Suprapubic skin (tissue), 4 donors: ENCODE data around the gene ST8SIA6. TPM values are rescaled to one million over a fixed set of nuclear protein-coding genes. Genes with fewer than 3 reads are reported as not detected.

Experiments
- DNase-seq, 2 donors: peaks; one replicate each; pipeline ENCODE4 v3.0.0-alpha.2; 2019; ENCODE audit warnings: low spot score in 2 of 2
- H3K27ac ChIP-seq: fragments of 200-600 bp; sonication (generic); one replicate; pipeline ENCODE4 v1.5.1; 2019
- H3K27me3 ChIP-seq: fragments of 200-600 bp; sonication (generic); one replicate; pipeline ENCODE4 v1.5.1; 2019
- H3K36me3 ChIP-seq: fragments of 200-600 bp; sonication (generic); one replicate; pipeline ENCODE4 v1.5.1; 2019
- H3K4me1 ChIP-seq: fragments of 200-600 bp; sonication (generic); one replicate; pipeline ENCODE4 v1.5.1; 2019
- H3K4me3 ChIP-seq: fragments of 200-600 bp; sonication (generic); one replicate; pipeline ENCODE4 v1.5.1; 2019; ENCODE audit warnings: mild to moderate bottlenecking
- H3K9me3 ChIP-seq: fragments of 200-600 bp; sonication (generic); one replicate; pipeline ENCODE4 v1.5.1; 2019
- EP300 ChIP-seq: sonication (generic); formaldehyde crosslinking; IDR thresholded peaks from one replicate; pipeline ENCODE4 v1.6.1; 2017; ENCODE audit warnings: antibody characterized with exemption
- POLR2A ChIP-seq, 2 donors: fragments of 450-650 bp; IDR thresholded peaks; one replicate each; pipeline ENCODE4 v1.6.1; 2017; ENCODE audit warnings: antibody characterized with exemption in 2 of 2, mild to moderate bottlenecking in 2 of 2, moderate library complexity in 2 of 2
- POLR2AphosphoS5 ChIP-seq, 3 donors: sonication (generic); formaldehyde crosslinking; IDR thresholded peaks; one replicate each; pipeline ENCODE4 v1.6.1; 2017; ENCODE audit warnings: antibody characterized with exemption in 3 of 3
- WGBS: methylation state at CpG from one replicate; pipeline ENCODE4 v1.1.5; 2018; 5-methylcytosine and 5-hydroxymethylcytosine counted together
- total RNA-seq, 4 donors: library from RNA; depleted of rRNA; stranded (reverse); fragments of >200 nt; gene quantifications; one replicate each; pipeline ENCODE4 v1.1.0, GENCODE V29; 2016
- TF ChIP-seq, protein P1 (sequence below), 2 donors: fragments of 200-600 bp in 1 of 2; fragments of 450-650 bp in 1 of 2; sonication (generic) in 1 of 2; IDR thresholded peaks; one replicate each; pipeline ENCODE4 v1.5.1; 2016 to 2019; ENCODE audit warnings: antibody characterized with exemption in 2 of 2, mild to moderate bottlenecking in 1 of 2, moderate library complexity in 1 of 2

Gene ST8SIA6
- total RNA-seq, 4 donors from 2014 or later = 1.2 to 5.2 (median 3.2) TPM

GRCh38 chr10:17385066-17385465 lies 69.3 kb downstream of the ST8SIA6 start:
- Histone ChIP-seq H3K4me1 (peaks cover 21% of the 10 kb centered on the region), H3K27ac (no peak overlapping the region), H3K36me3 (no peaks in the 10 kb centered on the region), H3K27me3 (no peaks in the 10 kb centered on the region), H3K4me3 (no peak overlapping the region), H3K9me3 (no peaks in the 10 kb centered on the region)
- TF ChIP-seq, protein P1, sequence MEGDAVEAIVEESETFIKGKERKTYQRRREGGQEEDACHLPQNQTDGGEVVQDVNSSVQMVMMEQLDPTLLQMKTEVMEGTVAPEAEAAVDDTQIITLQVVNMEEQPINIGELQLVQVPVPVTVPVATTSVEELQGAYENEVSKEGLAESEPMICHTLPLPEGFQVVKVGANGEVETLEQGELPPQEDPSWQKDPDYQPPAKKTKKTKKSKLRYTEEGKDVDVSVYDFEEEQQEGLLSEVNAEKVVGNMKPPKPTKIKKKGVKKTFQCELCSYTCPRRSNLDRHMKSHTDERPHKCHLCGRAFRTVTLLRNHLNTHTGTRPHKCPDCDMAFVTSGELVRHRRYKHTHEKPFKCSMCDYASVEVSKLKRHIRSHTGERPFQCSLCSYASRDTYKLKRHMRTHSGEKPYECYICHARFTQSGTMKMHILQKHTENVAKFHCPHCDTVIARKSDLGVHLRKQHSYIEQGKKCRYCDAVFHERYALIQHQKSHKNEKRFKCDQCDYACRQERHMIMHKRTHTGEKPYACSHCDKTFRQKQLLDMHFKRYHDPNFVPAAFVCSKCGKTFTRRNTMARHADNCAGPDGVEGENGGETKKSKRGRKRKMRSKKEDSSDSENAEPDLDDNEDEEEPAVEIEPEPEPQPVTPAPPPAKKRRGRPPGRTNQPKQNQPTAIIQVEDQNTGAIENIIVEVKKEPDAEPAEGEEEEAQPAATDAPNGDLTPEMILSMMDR (IDR thresholded peaks at IDR 0.05) = no peak
- no peak for DNase-seq
- 77% methylated on average over 6 of the region's 6 CpGs for WGBS

- DNase-seq = no peak
- H3K27ac ChIP-seq = no peak overlapping the region
- no peak overlapping the region for H3K4me3 ChIP-seq
- no peak for TF ChIP-seq POLR2A (IDR thresholded peaks at IDR 0.05)
- no peaks in the 10 kb centered on the region for H3K27me3 ChIP-seq
- H3K9me3 ChIP-seq = no peaks in the 10 kb centered on the region
- no peaks in the 10 kb centered on the region for H3K36me3 ChIP-seq
- WGBS = 49% methylated on average over 7 of the region's 7 CpGs
- peaks cover 21% of the 10 kb centered on the region for H3K4me1 ChIP-seq
Observed at GRCh38 chr10:17383801-17384555, 70.4 kb downstream of the ST8SIA6 start.

DNA sequence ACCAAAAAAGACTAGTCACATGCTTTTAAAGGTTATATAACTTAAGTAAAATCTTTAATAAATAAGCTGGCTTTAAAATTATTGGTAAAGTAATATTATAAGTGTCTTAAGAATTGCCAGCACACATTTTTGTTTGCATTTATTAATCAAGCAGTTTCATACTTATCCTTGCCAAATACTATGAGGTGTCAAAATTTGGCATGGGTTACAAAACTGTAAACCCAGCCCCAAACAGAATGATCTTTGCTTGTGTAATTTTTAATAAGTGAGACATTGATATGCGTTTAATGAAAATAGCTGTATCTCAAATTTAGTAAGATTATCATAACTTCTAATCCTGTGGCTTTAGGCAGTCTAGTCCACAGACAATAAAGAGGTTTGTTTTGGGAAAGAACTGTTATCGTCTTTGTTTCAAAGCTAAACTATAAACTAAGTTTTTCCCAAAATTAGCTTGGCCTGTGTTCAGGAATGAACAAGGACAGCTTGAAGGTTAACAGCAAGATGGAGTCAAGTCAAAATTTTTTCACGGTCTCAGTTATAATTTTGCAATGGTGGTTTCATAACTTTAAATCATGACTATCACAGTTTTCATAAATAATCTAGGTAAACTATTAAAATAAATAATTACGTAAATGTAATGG lies 72.8 kb downstream of the ST8SIA6 start:
- Histone ChIP-seq H3K36me3 (no peaks in the 10 kb centered on the region), H3K9me3 (no peaks in the 10 kb centered on the region), H3K27me3 (no peaks in the 10 kb centered on the region), H3K27ac (no peak overlapping the region), H3K4me3 (no peak overlapping the region), H3K4me1 (peaks cover 8% of the 10 kb centered on the region)
- no peak for DNase-seq
- TF ChIP-seq EP300 (no peak), POLR2AphosphoS5 (IDR thresholded peaks at IDR 0.05) (no peak), POLR2A (IDR thresholded peaks at IDR 0.05) (no peak)
- 39% methylated on average over 4 of the region's 4 CpGs for WGBS

- WGBS = 63% methylated on average over 5 of the region's 5 CpGs
- no peak for DNase-seq
- H3K4me1 ChIP-seq = peaks cover 8% of the 10 kb centered on the region
- no peak overlapping the region for H3K4me3 ChIP-seq
- no peak overlapping the region for H3K27ac ChIP-seq
- no peaks in the 10 kb centered on the region for H3K27me3 ChIP-seq
- no peaks in the 10 kb centered on the region for H3K36me3 ChIP-seq
- no peak for TF ChIP-seq POLR2A (IDR thresholded peaks at IDR 0.05)
- no peak for TF ChIP-seq POLR2AphosphoS5 (IDR thresholded peaks at IDR 0.05)
- no peak for TF ChIP-seq EP300
- TF ChIP-seq, protein P1 (IDR thresholded peaks at IDR 0.05) = no peak
- no peaks in the 10 kb centered on the region for H3K9me3 ChIP-seq
Observed at GRCh38 chr10:17380888-17381287, 73.5 kb downstream of the ST8SIA6 start.

GRCh38 chr10:17380016-17380415 lies 74.4 kb downstream of the ST8SIA6 start:
- peaks cover 8% of the 10 kb centered on the region for H3K4me1 ChIP-seq
- no peak overlapping the region for H3K4me3 ChIP-seq
- no peaks in the 10 kb centered on the region for H3K27me3 ChIP-seq
- DNase-seq = no peak
- no peak for TF ChIP-seq POLR2AphosphoS5 (IDR thresholded peaks at IDR 0.05)
- TF ChIP-seq EP300 = no peak
- TF ChIP-seq, protein P1 (IDR thresholded peaks at IDR 0.05) = no peak
- no peak for TF ChIP-seq POLR2A (IDR thresholded peaks at IDR 0.05)
- H3K9me3 ChIP-seq = no peaks in the 10 kb centered on the region
- 69% methylated on average over 1 of the region's 1 CpG for WGBS
- no peaks in the 10 kb centered on the region for H3K36me3 ChIP-seq
- no peak overlapping the region for H3K27ac ChIP-seq

DNA sequence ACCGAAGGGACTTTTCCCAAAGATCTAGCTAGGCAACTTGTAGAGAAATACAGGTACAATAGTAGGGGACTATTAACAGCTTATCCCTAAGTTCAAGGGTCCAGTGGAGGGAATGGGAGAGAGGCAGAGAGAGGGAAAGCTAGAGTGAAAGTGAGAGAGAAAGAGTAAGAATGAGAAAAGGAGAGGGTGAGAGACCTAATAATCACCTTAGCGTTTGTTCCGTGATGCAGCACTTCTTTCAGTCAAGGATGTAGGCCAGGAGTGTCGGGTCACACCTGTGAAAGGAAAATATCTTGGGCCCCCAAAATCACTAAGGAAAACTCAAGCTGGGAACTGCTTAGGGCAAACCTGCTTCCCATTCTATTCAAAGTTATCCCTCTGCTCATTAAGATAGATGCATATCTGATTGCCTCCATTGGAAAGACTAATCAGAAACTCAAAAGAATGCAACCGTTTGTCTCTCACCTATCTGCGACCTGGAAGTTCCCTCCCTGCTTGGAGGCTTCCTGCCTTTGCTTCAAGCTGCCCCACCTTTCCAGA lies 75.2 kb downstream of the ST8SIA6 start:
- H3K27ac ChIP-seq = no peak overlapping the region
- TF ChIP-seq POLR2A (IDR thresholded peaks at IDR 0.05) (no peak), EP300 (no peak), POLR2AphosphoS5 (IDR thresholded peaks at IDR 0.05) (no peak)
- TF ChIP-seq, protein P1 (IDR thresholded peaks at IDR 0.05) = no peak
- H3K9me3 ChIP-seq = no peaks in the 10 kb centered on the region
- no peak for DNase-seq
- H3K27me3 ChIP-seq = no peaks in the 10 kb centered on the region
- H3K4me1 ChIP-seq = peaks cover 8% of the 10 kb centered on the region
- H3K4me3 ChIP-seq = no peak overlapping the region
- WGBS = 74% methylated on average over 6 of the region's 6 CpGs
- no peaks in the 10 kb centered on the region for H3K36me3 ChIP-seq
